ENCODE data around the gene EHD1.

The EHD1 gene

GRCh38 chr11:64898076-64898445 lies 19.6 kb upstream of the EHD1 start:
- DNase-seq (ENCODE audit: extremely low spot score) = no peak
- ChIA-PET CTCF (interaction anchor here (4.6 to 31.5 kb wide), 2 partner anchors 11 to 44 kb away, joined by 25 to 1137 read pairs; partner anchors contain the start of gene CDC42BPG), POLR2A (no interaction called here)
- no peak for TF ChIP-seq CTCF (IDR thresholded peaks at IDR 0.05; ENCODE audit: control extremely low read depth, extremely low read depth, low read depth, missing control alignments)

GRCh38 chr11:64897381-64898075 lies 19.1 kb upstream of the EHD1 start:
- DNase-seq (ENCODE audit: extremely low spot score) = no peak
- CTCF ChIA-PET = interaction anchor here (4.6 to 31.5 kb wide), 2 partner anchors 10 to 43 kb away, joined by 25 to 1137 read pairs; partner anchors contain the start of gene CDC42BPG
- POLR2A ChIA-PET = no interaction called here
- no peak for TF ChIP-seq CTCF (IDR thresholded peaks at IDR 0.05; ENCODE audit: control extremely low read depth, extremely low read depth, low read depth, missing control alignments)

DNA sequence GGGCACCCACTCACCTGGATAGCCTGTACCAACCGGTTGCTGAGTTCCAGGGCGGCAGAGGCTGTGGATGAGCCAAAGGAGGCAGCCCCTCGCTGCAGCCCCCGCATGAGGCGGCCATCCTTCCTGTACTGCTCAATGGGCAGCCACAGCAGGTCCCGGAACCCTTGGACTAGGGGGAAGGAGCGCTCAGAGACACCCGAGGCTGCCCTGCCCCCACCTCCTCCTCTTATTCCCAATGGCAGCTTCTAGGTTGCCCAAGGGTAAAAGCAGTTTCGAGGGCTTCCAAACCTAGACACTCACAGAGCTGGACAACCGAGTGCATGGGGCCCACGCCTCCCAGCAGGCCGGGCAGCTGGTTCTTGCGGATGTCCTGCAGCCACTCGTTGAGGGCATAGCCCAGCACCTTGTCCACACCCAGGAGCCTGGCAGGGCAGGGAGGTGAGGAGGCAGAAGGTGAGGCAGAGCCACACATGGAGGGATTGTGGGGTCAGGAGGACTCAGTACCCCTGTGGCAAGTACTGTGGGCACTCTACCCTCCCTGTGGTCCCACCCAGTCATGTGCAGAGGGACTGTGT lies 18.1 kb upstream of the EHD1 start:
- ChIA-PET CTCF (interaction anchor here (1.0 to 31.5 kb wide), 3 partner anchors 9 to 42 kb away, joined by 4 to 1137 read pairs (median 25); partner anchors contain the start of gene CDC42BPG), POLR2A (no interaction called here)
- no peak for TF ChIP-seq CTCF (IDR thresholded peaks at IDR 0.05; ENCODE audit: control extremely low read depth, extremely low read depth, low read depth, missing control alignments)
- no peak for DNase-seq (ENCODE audit: extremely low spot score)

DNA sequence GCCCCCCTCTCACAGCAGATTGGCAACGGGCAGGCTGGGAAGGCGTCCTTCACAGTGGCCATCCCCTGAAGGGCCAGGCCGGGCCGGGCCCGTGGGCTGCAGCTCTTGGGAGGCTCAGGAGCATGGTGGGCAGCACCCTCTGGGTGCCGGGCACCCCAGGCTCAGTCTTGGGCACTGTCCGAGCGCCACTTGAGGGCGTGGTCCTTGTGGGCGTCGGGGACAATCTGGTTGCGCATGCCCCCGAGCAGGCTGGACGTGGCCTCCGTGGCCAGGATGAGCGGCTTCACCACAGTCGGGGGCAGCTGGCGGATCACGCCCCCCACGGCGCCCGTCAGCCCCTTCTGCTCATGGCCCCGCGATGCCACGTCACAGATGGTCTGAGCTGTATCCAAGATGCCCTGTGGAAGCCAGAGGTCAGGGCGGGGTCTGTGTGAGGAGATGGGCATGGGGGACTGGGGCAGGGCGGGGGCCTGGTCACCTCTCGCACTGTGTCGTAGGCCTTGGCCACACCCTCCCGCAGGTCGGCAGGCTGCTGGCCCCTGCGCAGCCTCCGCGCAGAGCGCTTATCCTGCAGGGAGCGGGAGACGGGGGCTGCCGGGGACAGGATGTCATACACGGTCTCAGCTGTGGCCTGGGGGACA lies 16.5 kb upstream of the EHD1 start:
- DNase-seq (ENCODE audit: extremely low spot score) = no peak
- TF ChIP-seq CTCF (IDR thresholded peaks at IDR 0.05; ENCODE audit: control extremely low read depth, extremely low read depth, low read depth, missing control alignments) = no peak
- ChIA-PET POLR2A (no interaction called here), CTCF (interaction anchor here (0.8 to 31.5 kb wide), 10 partner anchors 7 to 110 kb away, joined by 3 to 1137 read pairs (median 8); partner anchors contain the start of genes CDC42BPG and EHD1)

- ChIA-PET POLR2A (no interaction called here), CTCF (interaction anchor here (0.7 to 31.5 kb wide), 16 partner anchors 9 to 228 kb away, joined by 3 to 1137 read pairs (median 4); partner anchors contain the start of genes CDC42BPG, EHD1, FAU and MEN1)
- TF ChIP-seq CTCF (IDR thresholded peaks at IDR 0.05; ENCODE audit: control extremely low read depth, extremely low read depth, low read depth, missing control alignments) = peak; percentile 97
- DNase-seq (ENCODE audit: extremely low spot score) = peak; percentile 91
Measured at GRCh38 chr11:64894070-64894811, 15.8 kb upstream of the EHD1 start.

Data from GM10248 (cell line).